GM21390 (cell line): ENCODE measurements around the gene CLMN.

Experiments used
- ATAC-seq: cut with Tn5 transposase; IDR thresholded peaks from one replicate; pipeline ENCODE4 v1.9.1; 2021; ENCODE audit not compliant: unreplicated experiment

The CLMN gene

GRCh38 chr14:95245334-95245733 is 74.4 kb downstream of the CLMN start:
- ATAC-seq: no peak

DNA sequence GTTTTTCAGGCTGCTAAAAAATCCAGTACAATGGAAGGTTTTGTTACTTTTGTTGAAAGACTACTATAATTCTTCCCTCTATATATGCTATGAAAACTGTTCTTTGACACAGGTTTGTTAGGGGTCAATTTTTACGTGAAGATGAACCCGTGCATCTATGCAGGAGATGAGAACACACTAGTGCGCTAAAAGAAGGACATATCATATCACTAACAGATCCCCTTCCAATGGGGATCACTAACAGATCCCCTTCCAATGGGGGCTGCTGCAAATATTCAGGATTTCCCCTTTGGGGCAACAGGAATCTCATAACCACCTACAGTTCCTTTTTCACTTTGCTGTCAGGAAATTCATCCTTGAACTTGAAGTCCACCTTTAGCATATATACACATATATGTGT is 75.1 kb downstream of the CLMN start:
- ATAC-seq: no peak

DNA sequence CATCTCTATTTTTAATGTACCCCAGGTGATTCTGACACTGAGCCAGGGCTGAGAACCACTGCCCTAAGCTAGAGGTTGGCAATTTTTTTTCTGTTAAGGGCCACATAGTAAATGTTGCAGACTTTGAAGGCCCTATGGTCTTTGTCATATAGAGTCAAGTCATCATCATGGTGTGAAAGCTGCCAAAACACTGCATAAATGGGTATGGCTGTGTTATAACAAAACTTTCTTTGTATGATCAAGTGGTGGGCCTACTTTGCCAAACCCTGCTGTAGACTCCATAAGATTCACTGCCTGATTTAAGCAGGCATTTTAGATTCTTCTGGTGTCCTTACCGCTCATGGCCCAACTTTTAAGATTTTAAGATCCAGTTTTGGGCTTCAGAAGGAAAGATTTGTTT is 76.8 kb downstream of the CLMN start:
- ATAC-seq: no peak

DNA sequence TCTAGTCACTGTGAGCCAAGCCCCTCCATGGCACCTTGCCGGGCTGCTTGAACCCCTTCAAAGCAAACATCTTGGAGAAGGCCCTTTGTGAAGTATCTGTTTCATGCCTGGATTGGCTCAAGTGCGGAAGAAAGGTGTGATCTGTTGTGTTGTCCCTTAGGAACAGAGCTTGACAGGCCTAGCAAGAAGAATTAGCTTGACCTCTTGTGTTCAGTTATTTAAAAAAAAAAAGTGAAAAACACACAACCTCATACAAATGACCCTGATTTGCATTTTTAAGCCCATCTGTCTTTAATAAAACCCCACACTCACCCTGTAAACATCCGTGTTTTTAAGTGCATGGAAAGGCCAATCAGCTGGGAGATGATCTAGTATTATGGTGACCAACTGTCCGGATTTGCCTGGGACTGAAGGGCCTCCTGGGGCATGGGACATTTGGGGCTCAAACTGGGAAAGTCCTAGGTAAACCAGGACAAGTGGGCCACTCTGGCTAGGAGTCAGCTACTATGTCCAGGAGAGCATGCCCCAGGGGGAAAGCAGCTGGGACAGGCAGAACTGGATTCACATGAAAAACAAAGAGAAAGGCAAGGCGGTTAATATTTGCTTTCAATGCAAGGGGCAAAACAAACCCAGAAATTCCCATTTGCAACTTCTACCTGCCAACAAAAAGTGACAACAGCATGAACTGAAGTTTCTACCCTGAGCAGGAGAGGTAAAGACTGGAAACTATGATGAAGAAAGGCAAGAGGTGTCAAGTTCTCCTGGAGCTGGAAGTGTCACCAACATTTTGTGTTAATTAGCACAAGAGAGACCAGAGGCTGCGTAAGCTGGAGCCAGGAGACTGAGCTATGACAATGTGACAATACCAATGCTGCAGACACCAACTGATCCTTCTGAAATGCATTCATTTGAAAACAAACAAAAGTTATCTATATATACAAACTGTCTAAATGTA is 78.6 kb downstream of the CLMN start:
- no peak for ATAC-seq

- ATAC-seq: no peak
These were observed 81.0 kb downstream of the CLMN start for GRCh38 chr14:95238487-95239298.

DNA sequence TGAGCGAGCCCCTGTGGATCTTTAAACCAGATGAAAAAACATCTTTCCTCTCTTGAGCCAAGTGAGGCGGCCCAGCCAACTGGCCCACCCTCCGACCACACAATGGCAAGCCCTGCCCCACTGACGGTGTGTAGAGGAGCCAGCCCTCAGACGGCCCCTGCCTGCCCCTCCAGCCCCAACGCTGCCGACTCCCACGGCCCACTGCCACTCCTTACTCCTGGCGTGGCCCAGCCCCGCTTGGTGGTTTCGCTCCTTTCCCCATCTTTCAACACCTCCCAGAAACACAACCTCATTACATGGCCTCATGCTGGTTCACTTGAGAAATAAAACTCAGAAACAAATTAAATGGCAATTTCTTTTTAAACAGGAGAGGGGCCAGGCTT is 81.8 kb downstream of the CLMN start:
- no peak for ATAC-seq

DNA sequence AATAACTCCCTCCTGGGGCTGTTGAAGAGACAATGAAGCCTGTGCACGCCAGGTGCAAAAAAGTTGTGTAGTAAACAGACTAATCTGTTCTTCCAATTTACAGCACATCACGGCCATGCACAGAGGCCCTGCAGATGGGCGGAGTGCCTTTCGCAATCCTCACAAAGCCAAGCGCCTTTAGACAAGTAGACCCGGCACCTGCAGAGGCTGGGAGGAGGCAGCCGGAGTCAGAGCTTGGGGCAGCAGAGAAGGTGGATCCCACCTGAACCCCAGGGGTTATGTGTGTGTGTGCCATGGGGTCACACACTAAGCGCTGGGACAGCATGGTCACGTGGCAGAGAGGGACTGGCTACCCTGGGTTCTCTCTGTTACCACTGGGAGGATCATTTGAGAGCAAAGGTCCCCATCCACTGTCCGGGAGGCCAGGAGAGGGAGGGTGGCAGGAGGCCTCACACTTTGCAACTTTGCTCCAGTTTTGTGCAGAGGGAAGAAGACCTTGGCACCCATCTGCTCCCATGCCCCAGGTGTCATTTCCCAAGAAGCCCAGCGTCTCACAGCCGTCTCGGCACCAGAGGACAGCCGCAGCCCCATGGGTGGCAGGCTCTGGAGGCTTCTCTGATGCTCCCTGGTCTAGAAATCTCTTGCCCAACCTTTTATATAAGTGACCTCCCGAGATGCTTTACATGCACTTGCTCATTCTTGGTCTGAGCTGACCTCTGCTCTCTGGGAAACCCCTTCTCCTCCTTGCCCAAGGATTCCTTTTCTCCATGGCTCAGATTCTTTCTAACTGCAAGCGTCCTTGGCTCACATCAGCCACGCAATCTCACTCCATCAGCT is 82.4 kb downstream of the CLMN start:
- no peak for ATAC-seq

- no peak for ATAC-seq
These were observed 83.5 kb downstream of the CLMN start for GRCh38 chr14:95236221-95236620.

- no peak for ATAC-seq
These were observed 83.9 kb downstream of the CLMN start for GRCh38 chr14:95235767-95236166.

DNA sequence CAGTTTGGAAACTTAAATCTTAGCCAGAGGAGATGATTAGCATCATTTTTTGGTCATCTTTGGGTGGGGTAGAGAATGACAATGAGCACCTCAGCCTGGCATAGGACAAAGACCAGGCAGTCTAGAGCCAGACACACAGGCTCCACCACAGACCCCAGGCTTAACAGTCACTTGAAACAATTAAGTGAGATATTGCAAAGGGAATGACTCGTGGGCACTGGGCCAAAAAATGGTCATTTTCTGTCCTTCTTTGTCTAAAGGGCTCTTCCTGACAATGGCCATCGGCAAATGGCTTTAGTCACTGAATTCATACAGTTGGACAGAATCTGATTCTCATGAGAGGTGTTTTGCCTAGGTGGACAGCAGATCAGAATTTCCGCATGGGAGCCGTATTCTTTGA is 84.4 kb downstream of the CLMN start:
- no peak for ATAC-seq

DNA sequence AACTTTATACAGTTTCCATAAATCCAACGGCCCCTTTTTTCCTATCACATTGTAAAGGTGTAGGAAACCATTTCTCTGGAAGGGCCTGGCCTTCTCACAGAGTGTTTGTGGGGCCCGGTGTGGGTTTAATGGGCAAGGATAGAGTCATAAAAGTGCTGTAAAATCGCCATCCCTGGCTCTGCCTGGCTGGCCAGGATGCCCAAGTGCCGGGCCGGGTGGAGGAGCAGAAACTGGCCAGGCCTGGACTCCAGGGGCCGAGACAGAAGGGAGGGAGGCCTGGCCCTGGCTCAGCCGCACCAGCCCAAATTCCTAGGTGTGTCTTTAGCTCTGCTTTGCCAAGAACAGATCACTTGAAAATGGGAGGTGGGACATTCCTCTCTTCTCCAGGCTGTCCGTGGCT is 85.3 kb downstream of the CLMN start:
- no peak for ATAC-seq

DNA sequence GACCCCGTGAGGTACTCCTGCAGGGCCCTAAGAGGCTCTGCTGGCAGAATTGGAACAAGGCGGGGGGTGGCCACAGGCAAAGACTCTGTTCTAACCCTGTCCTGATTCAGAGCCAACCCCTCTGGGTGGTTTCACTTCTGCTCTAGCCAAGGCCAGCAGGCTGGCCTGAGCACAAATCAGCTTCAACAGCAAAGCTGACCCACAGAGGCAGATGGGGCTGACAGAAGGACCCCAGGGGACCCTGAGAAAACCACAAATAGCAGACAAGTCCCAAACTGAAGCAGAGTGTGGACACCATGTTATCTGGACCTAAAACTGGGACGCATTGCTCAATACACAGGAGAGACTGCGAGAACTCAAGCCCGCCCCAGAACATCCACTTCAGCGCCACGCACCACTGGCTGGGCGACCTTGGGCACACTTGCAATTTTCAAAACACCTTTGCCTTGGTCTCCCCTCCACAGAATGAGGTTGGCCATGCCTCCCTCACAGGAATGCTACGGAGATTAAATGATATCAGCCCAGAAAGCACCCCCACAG is 85.9 kb downstream of the CLMN start:
- ATAC-seq: peak; percentile 96

- ATAC-seq: no peak
These were observed 86.7 kb downstream of the CLMN start for GRCh38 chr14:95232894-95233584.

DNA sequence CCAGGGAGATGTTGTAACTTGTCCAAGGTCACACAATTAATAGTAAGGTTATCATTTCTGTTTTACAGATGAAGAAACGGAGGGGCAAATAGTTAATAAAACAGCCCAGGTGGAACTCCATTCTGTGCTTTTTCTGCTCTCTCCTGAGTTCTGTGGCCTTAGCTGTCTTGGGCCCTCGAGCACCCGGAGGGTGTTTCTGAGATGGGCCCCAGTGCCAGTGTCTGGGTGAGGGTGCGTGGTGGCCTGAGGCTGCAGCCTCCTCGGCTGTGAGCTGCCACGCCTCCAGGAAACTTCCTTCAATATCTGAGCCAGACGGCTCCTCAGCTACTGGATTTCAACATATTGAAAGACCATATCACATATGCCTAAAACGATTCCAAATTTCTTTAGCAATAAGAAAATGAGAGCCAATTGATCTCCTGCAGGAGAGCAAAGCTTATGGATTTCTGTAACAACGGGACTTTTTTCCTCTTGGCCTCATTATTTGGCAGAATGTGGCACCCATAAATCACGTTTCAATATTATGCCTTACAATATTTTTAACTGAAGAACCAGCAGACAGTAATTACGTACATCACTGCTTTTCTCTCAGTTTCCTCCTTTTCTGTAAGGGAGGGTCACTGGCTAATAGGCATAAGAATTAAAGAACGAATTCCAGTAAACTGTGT is 87.6 kb downstream of the CLMN start:
- ATAC-seq: no peak

DNA sequence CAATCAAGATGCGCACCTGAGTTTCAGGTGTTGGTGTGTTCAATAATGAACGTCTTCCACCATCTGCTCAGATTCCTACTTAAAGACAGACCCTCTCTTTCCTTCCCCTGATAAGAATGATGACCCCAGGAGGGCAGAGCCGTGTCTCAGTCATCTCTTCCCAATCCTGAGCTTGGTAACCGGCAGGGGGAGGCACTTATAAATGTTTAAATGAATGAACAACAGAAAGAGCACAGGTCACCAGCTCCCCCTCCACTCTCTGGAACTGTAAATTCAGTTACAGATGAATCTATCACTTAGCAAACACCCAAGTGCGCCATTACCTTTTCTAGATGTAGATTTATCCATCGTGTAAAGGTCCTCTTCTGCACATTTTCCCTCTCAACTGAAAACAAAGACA is 90.0 kb downstream of the CLMN start:
- no peak for ATAC-seq

GRCh38 chr14:95228240-95228639 is 91.5 kb downstream of the CLMN start:
- no peak for ATAC-seq

GRCh38 chr14:95227279-95227860 is 92.3 kb downstream of the CLMN start:
- ATAC-seq: no peak

- no peak for ATAC-seq
These were observed 92.9 kb downstream of the CLMN start for GRCh38 chr14:95226801-95227200.

DNA sequence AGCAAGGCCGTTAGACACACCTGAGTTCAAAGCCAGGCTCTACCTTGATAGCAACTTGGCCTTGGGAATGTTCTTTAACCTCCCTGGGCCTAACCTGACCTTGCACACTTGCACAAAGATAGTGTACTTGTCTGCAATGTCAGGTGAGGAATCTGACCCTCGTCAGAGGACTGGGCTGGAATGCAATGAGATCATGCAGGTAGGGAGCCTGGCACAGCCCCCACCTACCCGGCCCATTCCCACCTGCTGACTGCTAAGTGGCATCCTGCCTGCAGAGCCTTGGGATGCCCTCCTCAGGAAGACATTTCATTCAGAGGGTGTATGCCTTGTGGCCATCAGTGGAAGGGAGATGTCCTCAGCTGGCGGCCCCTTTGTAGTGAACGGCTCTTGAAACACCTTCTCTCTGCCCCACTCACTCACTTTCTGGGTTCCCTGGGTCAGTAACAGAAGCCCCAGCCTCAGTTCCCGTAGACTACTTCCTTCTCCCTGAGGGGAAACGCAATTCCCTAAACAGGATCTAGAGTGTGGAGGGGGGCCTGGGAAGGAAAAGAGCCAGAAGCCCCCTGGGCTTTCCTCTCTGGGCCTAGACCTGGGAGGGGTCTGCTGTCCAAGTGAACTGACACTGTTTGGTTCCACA is 94.3 kb downstream of the CLMN start:
- no peak for ATAC-seq
